H9 (cell line): Measurements from ENCODE around the gene MFGE8. TPM values are rescaled to one million over a fixed set of nuclear protein-coding genes. Genes with fewer than 3 reads are reported as not detected.

ENCODE experiments used
- DNase-seq: peaks from one replicate; pipeline ENCODE4 v3.0.0-alpha.2; 2017
- H2AFZ ChIP-seq: one replicate; pipeline ENCODE4 v1.6.1; 2013; ENCODE audit warnings: mild to moderate bottlenecking, low read length, control low read depth, moderate library complexity
- H2AK5ac ChIP-seq: 2 replicates; pipeline ENCODE4 v1.6.1; 2013; ENCODE audit warnings: low read length, control low read depth, mixed read lengths; ENCODE audit not compliant: insufficient read length
- H2BK120ac ChIP-seq: one replicate; pipeline ENCODE4 v1.6.1; 2013; ENCODE audit warnings: low read depth, mild to moderate bottlenecking, low read length, control low read depth, inconsistent platforms; ENCODE audit not compliant: poor library complexity, severe bottlenecking
- H2BK12ac ChIP-seq: 2 replicates; pipeline ENCODE4 v1.6.1; 2013; ENCODE audit warnings: low read length, control low read depth, mixed read lengths, low read depth; ENCODE audit not compliant: insufficient read length
- H2BK15ac ChIP-seq: 2 replicates; pipeline ENCODE4 v1.6.1; 2013; ENCODE audit warnings: low read depth, low read length, control low read depth
- H2BK20ac ChIP-seq: one replicate; pipeline ENCODE4 v1.6.1; 2013; ENCODE audit warnings: low read depth, mild to moderate bottlenecking, low read length, control low read depth, inconsistent platforms; ENCODE audit not compliant: poor library complexity, severe bottlenecking
- H2BK5ac ChIP-seq: 2 replicates; pipeline ENCODE4 v1.6.1; 2013; ENCODE audit warnings: low read length, control low read depth, mixed read lengths; ENCODE audit not compliant: insufficient read length
- H3K14ac ChIP-seq: 2 replicates; pipeline ENCODE4 v1.6.1; 2013; ENCODE audit warnings: low read length, control low read depth; ENCODE audit not compliant: insufficient read depth
- H3K18ac ChIP-seq: 2 replicates; pipeline ENCODE4 v1.6.1; 2013; ENCODE audit warnings: low read depth, mild to moderate bottlenecking, mixed read lengths, low read length, control low read depth; ENCODE audit not compliant: insufficient read length
- H3K23ac ChIP-seq: 2 replicates; pipeline ENCODE4 v1.6.1; 2013; ENCODE audit warnings: low read length, control low read depth, mixed read lengths, low read depth; ENCODE audit not compliant: insufficient read length
- H3K23me2 ChIP-seq: 2 replicates; pipeline ENCODE4 v1.6.1; 2013; ENCODE audit warnings: low read depth, mild to moderate bottlenecking, mixed read lengths, low read length, control low read depth; ENCODE audit not compliant: insufficient read length, poor library complexity, severe bottlenecking
- H3K27ac ChIP-seq: 2 replicates; pipeline ENCODE4 v1.5.1; 2013; ENCODE audit warnings: low read length, control low read depth, mixed read lengths, low read depth; ENCODE audit not compliant: insufficient read length
- H3K27me3 ChIP-seq: 2 replicates; pipeline ENCODE4 v1.6.1; 2013; ENCODE audit warnings: low read length, control low read depth, inconsistent platforms; ENCODE audit not compliant: insufficient read depth
- H3K4ac ChIP-seq: 2 replicates; pipeline ENCODE4 v1.6.1; 2013; ENCODE audit warnings: low read depth, mild to moderate bottlenecking, control low read depth, inconsistent platforms, low read length, moderate library complexity
- H3K4me1 ChIP-seq: 2 replicates; pipeline ENCODE4 v1.6.1; 2013; ENCODE audit warnings: low read length, control low read depth, inconsistent platforms; ENCODE audit not compliant: insufficient read depth
- H3K4me2 ChIP-seq: 2 replicates; pipeline ENCODE4 v1.6.1; 2013; ENCODE audit warnings: low read length, control low read depth, mixed read lengths; ENCODE audit not compliant: insufficient read length, insufficient read depth
- H3K56ac ChIP-seq: 2 replicates; pipeline ENCODE4 v1.6.1; 2013; ENCODE audit warnings: low read depth, mild to moderate bottlenecking, mixed read lengths, low read length, control low read depth; ENCODE audit not compliant: insufficient read length
- H3K79me1 ChIP-seq: 2 replicates; pipeline ENCODE4 v1.6.1; 2013; ENCODE audit warnings: low read depth, mild to moderate bottlenecking, moderate library complexity, low read length, control low read depth, inconsistent platforms; ENCODE audit not compliant: insufficient read depth, poor library complexity, severe bottlenecking
- H3K79me2 ChIP-seq: 2 replicates; pipeline ENCODE4 v1.6.1; 2013; ENCODE audit warnings: low read length, control low read depth, inconsistent platforms; ENCODE audit not compliant: insufficient read depth
- H3K9ac ChIP-seq: 2 replicates; pipeline ENCODE4 v1.6.1; 2013; ENCODE audit warnings: low read length, control low read depth, mixed read lengths; ENCODE audit not compliant: insufficient read length; ENCODE audit errors: extremely low read depth
- H3K9me3 ChIP-seq: one replicate; pipeline ENCODE4 v1.6.1; 2013; ENCODE audit warnings: low read depth, low read length, inconsistent platforms; ENCODE audit not compliant: control insufficient read depth
- H3T11ph ChIP-seq: one replicate; pipeline ENCODE4 v1.6.1; 2013; ENCODE audit warnings: mild to moderate bottlenecking, low read length, control low read depth, inconsistent platforms
- H4K20me1 ChIP-seq: one replicate; pipeline ENCODE4 v1.6.1; 2013; ENCODE audit not compliant: control insufficient read depth, insufficient read length, insufficient read depth
- H4K5ac ChIP-seq: 2 replicates; pipeline ENCODE4 v1.6.1; 2013; ENCODE audit warnings: low read depth, mild to moderate bottlenecking, mixed read lengths, low read length, control low read depth; ENCODE audit not compliant: insufficient read length
- H4K8ac ChIP-seq: replicated peaks from 2 replicates; pipeline ENCODE4 v1.6.1; 2013; ENCODE audit warnings: low read length, control low read depth, mixed read lengths, low read depth; ENCODE audit not compliant: insufficient read length
- H4K91ac ChIP-seq: 2 replicates; pipeline ENCODE4 v1.6.1; 2013; ENCODE audit warnings: low read depth, mild to moderate bottlenecking, moderate library complexity, mixed read lengths, low read length, control low read depth; ENCODE audit not compliant: insufficient read length
- H3K27ac Mint-ChIP-seq, 3 experiments: 2 replicates in 2 of 3; 3 replicates in 1 of 3; pipeline ENCODE4 v1.8.0; 2020 to 2021; ENCODE audit warnings: mixed read lengths in 3 of 3, mild to moderate bottlenecking in 1 of 3, moderate library complexity in 1 of 3
- H3K27me3 Mint-ChIP-seq: 2 replicates; pipeline ENCODE4 v1.8.0; 2021; ENCODE audit warnings: low read depth, mild to moderate bottlenecking, moderate library complexity, mixed read lengths
- H3K36me3 Mint-ChIP-seq, 3 experiments: 2 replicates in 2 of 3; 3 replicates in 1 of 3; pipeline ENCODE4 v1.8.0; 2020 to 2021; ENCODE audit warnings: low read depth in 3 of 3, mixed read lengths in 3 of 3; ENCODE audit not compliant: insufficient read depth in 1 of 3
- H3K4me1 Mint-ChIP-seq, 2 experiments: 2 replicates each; pipeline ENCODE4 v1.8.0; 2020; ENCODE audit warnings: mixed read lengths in 2 of 2
- H3K4me3 Mint-ChIP-seq, 2 experiments: 2 replicates in 1 of 2; 3 replicates in 1 of 2; pipeline ENCODE4 v1.8.0; 2020 to 2021; ENCODE audit warnings: mild to moderate bottlenecking in 2 of 2, mixed read lengths in 2 of 2, moderate library complexity in 1 of 2
- H3K9me3 Mint-ChIP-seq, 2 experiments: 2 replicates in 1 of 2; 3 replicates in 1 of 2; pipeline ENCODE4 v1.8.0; 2020; ENCODE audit warnings: mild to moderate bottlenecking in 2 of 2, mixed read lengths in 2 of 2, moderate library complexity in 1 of 2
- CTCF ChIP-seq: fragments of 200-600 bp; sonication (generic); conservative IDR thresholded peaks from 3 replicates; pipeline ENCODE4 v1.8.0; 2021; ENCODE audit warnings: antibody characterized with exemption, mild to moderate bottlenecking
- WGBS: extraction: QIAGEN DNeasy Blood & Tissue Kit; methylation state at CpG from one replicate; pipeline ENCODE4 v1.1.7; 2013; ENCODE audit warnings: missing lambda C conversion rate, low lambda C conversion rate, mixed read lengths; ENCODE audit not compliant: insufficient read length; ENCODE audit errors: extremely low coverage; 5-methylcytosine and 5-hydroxymethylcytosine counted together
- total RNA-seq: library from RNA; stranded (reverse); gene quantifications from 2 replicates; pipeline ENCODE4 v1.2.1, GENCODE V29; 2021

Gene MFGE8
- total RNA-seq, 1 experiment from 2014 or later = 653 TPM

DNA sequence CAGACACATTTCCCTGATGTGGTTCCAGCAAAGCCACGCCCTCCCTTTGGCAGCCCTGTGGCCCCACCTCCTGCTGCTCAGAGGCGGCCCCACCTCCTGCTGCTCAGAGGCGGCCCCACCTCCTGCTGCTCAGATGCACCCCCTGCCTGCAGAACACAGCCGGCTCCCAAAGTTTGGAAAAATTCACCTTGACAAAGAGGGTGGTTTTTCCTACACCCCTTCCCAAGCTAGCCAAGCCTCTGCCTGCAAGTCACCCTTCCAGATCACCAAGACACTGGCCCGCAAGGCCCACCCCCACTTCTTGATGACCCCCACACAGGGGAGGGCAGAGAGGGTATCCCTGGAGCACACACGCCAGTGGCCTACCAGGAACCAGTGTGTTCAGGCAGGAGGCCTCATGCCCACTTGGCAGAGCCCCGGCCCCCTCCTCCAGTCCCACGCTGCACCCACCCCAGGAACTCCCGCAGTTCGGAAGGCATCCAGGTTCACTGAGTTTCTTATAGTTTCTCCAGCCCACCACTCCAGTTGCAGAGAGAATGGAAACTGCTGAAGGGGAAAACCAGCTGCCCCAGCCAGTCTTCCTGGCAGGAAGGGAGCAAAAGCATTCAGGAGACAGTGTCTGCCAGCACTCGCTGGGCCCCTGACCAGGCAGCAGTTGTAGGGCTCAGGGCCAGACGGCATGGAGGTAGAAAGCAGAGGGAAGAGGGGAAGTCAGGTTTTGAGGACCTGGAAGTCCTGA, 15.6 kb downstream of the MFGE8 start:
- Histone ChIP-seq H3K27ac (no peak overlapping the region), H3K23ac (no peak overlapping the region), H3K14ac (peak overlapping the region; percentile 23; the same call in 1 of the 2 replicates), H3K56ac (no peak overlapping the region), H3K4ac (no peak overlapping the region), H4K91ac (no peak overlapping the region), H2BK12ac (no peak overlapping the region), H3K23me2 (peaks cover 18% of the 10 kb centered on the region), H2BK15ac (no peak overlapping the region), H3K4me2 (no peak overlapping the region), H3K18ac (no peak overlapping the region), H4K5ac (no peak overlapping the region), H3K79me2 (no peaks in the 10 kb centered on the region), H3K9ac (no peak overlapping the region), H2BK5ac (no peak overlapping the region), H2AK5ac (no peak overlapping the region), H3K9me3 (no peaks in the 10 kb centered on the region), H2AFZ (no peak overlapping the region), H2BK20ac (no peak overlapping the region), H3T11ph (no peak overlapping the region), H3K27me3 (no peaks in the 10 kb centered on the region), H3K4me1 (peaks cover 12% of the 10 kb centered on the region), H2BK120ac (no peak overlapping the region), H3K79me1 (no peaks in the 10 kb centered on the region), H4K20me1 (no peaks in the 10 kb centered on the region), H4K8ac (no peak overlapping the region)
- WGBS = no CpG with 5 or more reads among the region's 12 CpGs
- DNase-seq = no peak
- H3K27me3 Mint-ChIP-seq = peaks cover 9% of the 10 kb centered on the region
- 0 out of 3 replicates have a peak, but pooled peaks have one; percentile 15 for TF ChIP-seq CTCF
- H3K4me1 Mint-ChIP-seq = peaks cover 30 to 67% of the 10 kb centered on the region in 2 experiments
- H3K9me3 Mint-ChIP-seq = no peaks in the 10 kb centered on the region
- H3K27ac Mint-ChIP-seq = peak overlapping the region; percentile 40 to 96 (median 83); a peak in 6 of 7 replicates
- peaks cover 35 to 64% (median 54%) of the 10 kb centered on the region in 3 experiments for H3K36me3 Mint-ChIP-seq
- peak overlapping the region in 1 of 2 experiments; percentile 50; a peak in 2 of 5 replicates for H3K4me3 Mint-ChIP-seq
